Colonic mucosa (tissue), 4 donors: ENCODE results near the gene ABLIM2. TPM values are rescaled to one million over a fixed set of nuclear protein-coding genes. Genes with fewer than 3 reads are reported as not detected.

Experiments used
- DNase-seq: peaks from one replicate; pipeline ENCODE4 v3.0.0-alpha.2; 2020
- H3K27ac ChIP-seq: fragments of 200-600 bp; one replicate; pipeline ENCODE4 v1.8.0; 2021
- H3K27me3 ChIP-seq: fragments of 200-600 bp; one replicate; pipeline ENCODE4 v1.8.0; 2021
- H3K36me3 ChIP-seq: fragments of 200-600 bp; one replicate; pipeline ENCODE4 v1.8.0; 2021
- H3K4me1 ChIP-seq: fragments of 200-600 bp; one replicate; pipeline ENCODE4 v1.8.0; 2021; ENCODE audit warnings: mild to moderate bottlenecking
- H3K4me3 ChIP-seq: fragments of 200-600 bp; one replicate; pipeline ENCODE4 v1.8.0; 2021
- H3K9ac ChIP-seq, 2 donors: one replicate each; pipeline ENCODE4 v1.7.0; 2013; ENCODE audit warnings: control low read depth in 2 of 2, low read depth in 2 of 2, low read length in 2 of 2
- H3K9me3 ChIP-seq: fragments of 200-600 bp; one replicate; pipeline ENCODE4 v1.8.0; 2021
- CTCF ChIP-seq: fragments of 200-600 bp; IDR thresholded peaks from one replicate; pipeline ENCODE4 v1.8.0; 2022; ENCODE audit warnings: antibody characterized with exemption, mild to moderate bottlenecking
- intact Hi-C: fragments of 100-400 bp; cut with DNase I; formaldehyde crosslinking; loops from one replicate; pipeline ENCODE4 v1.14.1; 2022
- total RNA-seq, 2 donors: library from RNA; stranded (reverse); fragmentation: NEBNext Ultra II Directional in 1 of 2; extraction: Animal tissue kit (Norgen Biotek cat#: 25700) in 1 of 2; gene quantifications; one replicate each; pipeline ENCODE4 v1.2.1, GENCODE V29; 2021
- donor health status: healthy.
- donor health status: DM: no; HTN: no; CAD: no.
- donor health status: DM: no; HTN: no; CAD: no.

ABLIM2 gene
- total RNA-seq, 2 donors from 2014 or later: 11.1 to 11.5 TPM

GRCh38 chr4:8073206-8073863, 85.3 kb downstream of the ABLIM2 start:
- intact Hi-C loops: no loop called here

GRCh38 chr4:8072235-8072968, 86.2 kb downstream of the ABLIM2 start:
- intact Hi-C loops: no loop called here
- Histone ChIP-seq H3K36me3 (no peaks in the 10 kb centered on the region), H3K27ac (no peak overlapping the region), H3K4me1 (no peaks in the 10 kb centered on the region), H3K4me3 (no peak overlapping the region), H3K27me3 (no peaks in the 10 kb centered on the region), H3K9ac (no peak overlapping the region), H3K9me3 (no peaks in the 10 kb centered on the region)
- no peak for DNase-seq
- no peak for TF ChIP-seq CTCF

More at GRCh38 chr4:8073206-8073863, 85.3 kb downstream of the ABLIM2 start:
- no peak for DNase-seq
- H3K36me3 ChIP-seq: no peaks in the 10 kb centered on the region
- H3K9ac ChIP-seq: no peak overlapping the region
- no peaks in the 10 kb centered on the region for H3K9me3 ChIP-seq
- H3K27ac ChIP-seq: no peak overlapping the region
- no peak overlapping the region for H3K4me3 ChIP-seq
- H3K27me3 ChIP-seq: no peaks in the 10 kb centered on the region
- TF ChIP-seq CTCF: no peak
- no peaks in the 10 kb centered on the region for H3K4me1 ChIP-seq

- no peaks in the 10 kb centered on the region for H3K36me3 ChIP-seq
- no peak overlapping the region for H3K9ac ChIP-seq
- H3K27me3 ChIP-seq: no peaks in the 10 kb centered on the region
- H3K9me3 ChIP-seq: no peaks in the 10 kb centered on the region
- DNase-seq: no peak
- no peak for TF ChIP-seq CTCF
- intact Hi-C loops: no loop called here
- H3K4me3 ChIP-seq: no peak overlapping the region
- no peak overlapping the region for H3K27ac ChIP-seq
- no peaks in the 10 kb centered on the region for H3K4me1 ChIP-seq
Measured at GRCh38 chr4:8071766-8072165, 86.8 kb downstream of the ABLIM2 start.

GRCh38 chr4:8070736-8071718, 87.6 kb downstream of the ABLIM2 start:
- intact Hi-C loops: no loop called here
- no peaks in the 10 kb centered on the region for H3K9me3 ChIP-seq
- no peaks in the 10 kb centered on the region for H3K36me3 ChIP-seq
- no peak overlapping the region for H3K4me3 ChIP-seq
- no peak overlapping the region for H3K27ac ChIP-seq
- no peak for TF ChIP-seq CTCF
- H3K4me1 ChIP-seq: no peaks in the 10 kb centered on the region
- no peak for DNase-seq
- H3K27me3 ChIP-seq: no peaks in the 10 kb centered on the region
- no peak overlapping the region for H3K9ac ChIP-seq

- Histone ChIP-seq H3K4me1 (no peaks in the 10 kb centered on the region), H3K9me3 (no peaks in the 10 kb centered on the region), H3K36me3 (no peaks in the 10 kb centered on the region), H3K4me3 (no peak overlapping the region), H3K9ac (no peak overlapping the region), H3K27ac (no peak overlapping the region), H3K27me3 (no peaks in the 10 kb centered on the region)
- intact Hi-C loops: no loop called here
- no peak for TF ChIP-seq CTCF
- no peak for DNase-seq
Measured at GRCh38 chr4:8069102-8069752, 89.4 kb downstream of the ABLIM2 start.
